PC-3 (cell line): ENCODE results near the gene HMGB4.

Experiments
- EZH2 ChIP-seq: fragments of 300-600 bp; sonication (generic); IDR thresholded peaks from one replicate; pipeline ENCODE4 v1.6.1; 2017; ENCODE audit warnings: antibody characterized with exemption, mild to moderate bottlenecking, low read length; ENCODE audit not compliant: unreplicated experiment
- TF ChIP-seq, protein P1 (sequence below): fragments of 300-600 bp; sonication (generic); conservative IDR thresholded peaks from 2 replicates; pipeline ENCODE4 v1.5.1; 2017; ENCODE audit warnings: antibody characterized with exemption, low read depth, mild to moderate bottlenecking, low read length

DNA sequence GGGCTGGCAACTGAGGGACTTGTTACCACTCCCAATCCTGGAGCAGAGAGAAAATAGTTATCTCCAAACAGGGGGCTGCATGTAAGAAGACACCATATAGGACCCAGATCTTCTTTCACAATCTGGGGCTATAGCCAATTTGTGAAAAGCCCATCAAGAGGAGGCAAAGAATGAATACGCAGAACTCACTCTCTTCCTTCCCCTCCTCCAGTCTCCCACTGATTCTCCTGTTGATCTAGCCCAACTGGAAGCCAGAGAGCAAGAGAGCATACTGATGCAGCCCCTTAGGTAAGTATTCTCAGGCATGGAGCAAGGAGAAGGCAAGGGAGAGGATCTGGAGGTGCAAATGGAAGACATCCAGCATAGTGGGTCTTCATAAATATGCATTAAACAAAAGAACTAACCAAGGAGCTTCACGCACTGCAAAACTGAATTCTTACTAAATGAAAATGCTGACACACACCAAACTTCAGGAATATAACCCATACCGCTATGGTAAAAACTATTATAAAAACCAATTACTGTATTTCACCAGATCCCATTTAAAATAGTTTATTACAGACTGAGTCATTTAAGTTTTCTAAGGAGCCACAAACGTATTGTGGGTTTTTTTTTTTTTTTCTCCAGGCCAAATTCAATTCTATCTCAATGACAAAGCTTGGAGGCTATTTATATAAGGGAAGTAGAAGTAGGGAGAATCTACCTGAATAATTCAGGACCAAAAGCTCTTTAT lies 15.5 kb upstream of the HMGB4 start:
- TF ChIP-seq EZH2 = no peak
- TF ChIP-seq, protein P1, sequence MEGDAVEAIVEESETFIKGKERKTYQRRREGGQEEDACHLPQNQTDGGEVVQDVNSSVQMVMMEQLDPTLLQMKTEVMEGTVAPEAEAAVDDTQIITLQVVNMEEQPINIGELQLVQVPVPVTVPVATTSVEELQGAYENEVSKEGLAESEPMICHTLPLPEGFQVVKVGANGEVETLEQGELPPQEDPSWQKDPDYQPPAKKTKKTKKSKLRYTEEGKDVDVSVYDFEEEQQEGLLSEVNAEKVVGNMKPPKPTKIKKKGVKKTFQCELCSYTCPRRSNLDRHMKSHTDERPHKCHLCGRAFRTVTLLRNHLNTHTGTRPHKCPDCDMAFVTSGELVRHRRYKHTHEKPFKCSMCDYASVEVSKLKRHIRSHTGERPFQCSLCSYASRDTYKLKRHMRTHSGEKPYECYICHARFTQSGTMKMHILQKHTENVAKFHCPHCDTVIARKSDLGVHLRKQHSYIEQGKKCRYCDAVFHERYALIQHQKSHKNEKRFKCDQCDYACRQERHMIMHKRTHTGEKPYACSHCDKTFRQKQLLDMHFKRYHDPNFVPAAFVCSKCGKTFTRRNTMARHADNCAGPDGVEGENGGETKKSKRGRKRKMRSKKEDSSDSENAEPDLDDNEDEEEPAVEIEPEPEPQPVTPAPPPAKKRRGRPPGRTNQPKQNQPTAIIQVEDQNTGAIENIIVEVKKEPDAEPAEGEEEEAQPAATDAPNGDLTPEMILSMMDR = no peak
